HG03039 (cell line): Measurements from ENCODE around the gene PRXL2A.

Source experiments
- ATAC-seq: cut with Tn5 transposase; IDR thresholded peaks from one replicate; pipeline ENCODE4 v1.9.1; 2021; ENCODE audit warnings: mild to moderate bottlenecking, moderate library complexity; ENCODE audit not compliant: unreplicated experiment

The PRXL2A gene

DNA sequence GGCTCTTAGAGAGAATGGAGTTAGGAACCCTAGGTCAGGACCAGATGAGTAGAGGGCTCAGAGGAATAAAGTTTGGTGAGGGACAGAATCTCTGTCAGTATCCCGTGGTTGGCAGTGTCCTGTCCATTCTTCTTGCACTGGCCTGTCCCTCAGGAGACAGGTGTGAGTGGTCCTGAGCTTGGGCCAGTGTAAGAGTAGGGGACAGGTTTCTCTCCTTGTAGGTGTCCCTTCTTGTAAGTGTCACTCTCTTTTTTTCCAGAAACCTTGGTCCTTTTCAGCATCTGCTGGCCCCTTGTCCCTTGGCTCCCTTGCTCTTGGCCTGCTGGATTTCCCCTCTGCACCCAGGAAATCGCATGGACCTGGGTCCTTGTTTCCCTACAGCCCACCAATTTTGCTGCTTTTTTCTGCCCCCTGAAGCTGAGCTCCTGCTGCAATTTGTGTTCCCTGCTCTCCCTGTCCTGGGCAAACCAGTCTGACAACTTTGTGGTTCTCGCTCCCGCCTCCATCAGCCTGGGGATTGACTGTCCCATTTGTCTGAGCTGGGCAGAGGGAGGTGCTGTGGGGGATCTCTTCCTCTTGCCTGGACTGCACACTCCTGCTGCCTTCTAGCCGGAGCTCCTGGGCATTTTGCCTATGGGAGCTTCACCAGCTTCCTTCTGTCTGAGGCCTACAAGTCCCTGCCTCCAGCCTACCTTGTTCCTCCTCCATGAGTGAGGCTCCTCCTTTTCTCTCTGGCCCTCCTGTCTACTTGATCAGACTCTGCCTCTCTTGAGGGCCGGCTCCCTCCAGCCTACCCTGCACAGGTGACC lies 52.3 kb downstream of the PRXL2A start:
- no peak for ATAC-seq

DNA sequence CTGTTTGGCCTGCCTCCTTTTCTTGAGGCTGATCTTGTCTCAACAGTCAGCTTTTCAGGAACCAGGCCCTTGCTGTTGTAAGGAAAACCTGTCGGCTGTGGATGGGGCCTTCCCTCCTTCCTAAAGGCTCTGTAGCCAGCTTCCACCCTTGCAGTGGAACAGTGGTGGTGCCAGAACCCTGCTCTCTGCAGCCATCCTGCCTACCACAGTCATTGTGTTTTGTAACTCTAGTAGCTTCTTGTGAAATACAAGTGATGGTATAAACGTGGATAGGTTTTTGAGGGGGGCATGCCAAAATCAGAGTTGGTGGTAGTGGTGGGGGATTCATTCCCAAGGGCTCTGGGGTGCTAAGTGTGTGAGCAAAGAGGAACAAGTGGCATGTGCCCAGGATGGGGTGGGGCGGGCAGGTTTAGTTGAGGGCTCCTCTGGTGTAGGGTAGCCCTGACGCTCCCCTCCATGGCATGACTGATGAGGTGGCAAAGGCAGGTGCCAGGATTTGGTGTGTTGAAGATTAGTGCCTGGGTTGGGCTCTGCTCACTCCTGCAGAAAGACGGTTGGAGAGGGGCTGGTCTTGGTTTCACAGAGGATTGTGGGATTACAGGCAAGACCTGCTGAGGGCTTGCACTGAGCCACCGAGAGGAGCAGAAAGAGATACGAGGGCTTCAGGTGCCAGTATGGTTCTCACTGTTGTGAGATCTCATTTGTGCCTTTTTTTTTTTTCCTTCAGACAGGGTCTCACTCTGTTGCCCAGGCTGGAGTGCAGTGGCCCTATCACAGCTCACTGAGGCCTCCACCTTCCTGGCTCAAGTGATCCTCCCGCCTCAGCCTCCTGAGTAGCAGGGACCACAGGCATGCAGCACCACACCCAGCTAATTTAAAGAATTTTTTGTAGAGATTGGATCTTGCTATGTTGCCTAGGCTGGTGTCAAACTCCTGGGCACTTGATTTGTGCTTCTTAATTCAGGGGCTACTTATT lies 53.1 kb downstream of the PRXL2A start:
- no peak for ATAC-seq

DNA sequence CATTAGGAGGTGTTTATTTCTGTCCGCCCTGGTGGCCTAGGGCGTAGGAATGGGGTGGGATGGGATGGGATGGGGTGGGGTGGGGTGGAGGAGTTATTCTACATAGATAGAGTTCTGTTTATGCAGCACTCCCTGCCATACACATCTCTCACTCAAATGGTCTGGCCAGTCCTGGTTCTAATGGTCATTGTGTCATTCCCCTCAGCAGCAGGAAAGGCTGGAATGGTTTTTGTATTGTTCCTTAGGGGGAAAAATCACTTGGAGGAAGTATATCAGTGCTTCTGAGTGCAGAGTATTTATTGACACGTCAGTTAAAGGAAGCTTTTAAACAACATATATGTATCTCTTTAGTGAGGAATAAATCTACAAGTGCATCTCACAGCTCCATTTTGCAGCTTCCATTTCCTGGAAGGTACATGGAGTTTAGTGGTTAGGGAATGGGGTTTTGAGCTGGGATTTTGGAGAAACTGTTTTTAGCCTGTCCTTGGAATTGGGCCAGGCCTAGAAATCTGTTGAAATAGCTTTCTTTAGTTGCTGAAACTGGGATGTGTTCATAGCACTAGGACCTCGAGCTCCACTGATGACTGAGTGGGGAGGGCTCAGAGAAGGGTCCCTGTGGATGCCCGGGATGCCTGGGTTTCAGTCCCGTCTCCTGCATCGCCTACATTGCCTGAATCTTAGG lies 54.1 kb downstream of the PRXL2A start:
- ATAC-seq: no peak

DNA sequence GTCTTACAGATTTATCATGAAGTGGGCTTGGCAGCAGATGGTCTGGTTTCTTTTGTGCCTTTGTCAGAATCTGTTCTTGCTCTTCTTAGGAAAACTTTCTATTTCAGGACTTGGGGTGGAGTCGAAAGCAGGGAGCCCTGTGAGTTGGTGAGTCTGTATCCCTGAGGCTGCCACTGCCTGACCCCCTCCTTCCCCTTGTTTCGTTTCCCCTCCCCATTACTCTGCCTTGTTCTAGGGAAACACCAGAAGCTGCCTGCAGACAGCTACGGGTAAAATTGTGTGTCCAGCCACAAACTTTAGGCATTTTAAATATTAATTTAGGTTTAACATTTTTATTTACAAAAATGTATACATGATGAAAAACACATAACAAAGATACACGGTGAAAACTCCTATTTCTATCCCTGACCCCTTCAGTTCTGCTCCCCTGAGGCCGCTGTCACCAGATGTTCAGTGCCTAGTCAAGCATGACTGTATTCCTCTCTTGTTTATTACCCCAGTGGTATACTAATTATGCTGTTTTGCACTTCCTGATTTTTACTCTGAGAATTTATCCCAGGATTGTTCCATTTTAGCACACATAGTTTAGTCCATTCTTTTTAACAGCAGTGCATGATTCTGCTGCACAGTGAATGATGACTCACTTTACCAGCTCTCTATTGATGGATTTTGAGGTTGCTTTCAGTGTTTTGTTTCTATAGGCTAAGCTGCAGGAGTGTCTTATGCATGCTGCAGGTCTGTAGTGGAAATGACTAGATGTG lies 54.8 kb downstream of the PRXL2A start:
- ATAC-seq: no peak

DNA sequence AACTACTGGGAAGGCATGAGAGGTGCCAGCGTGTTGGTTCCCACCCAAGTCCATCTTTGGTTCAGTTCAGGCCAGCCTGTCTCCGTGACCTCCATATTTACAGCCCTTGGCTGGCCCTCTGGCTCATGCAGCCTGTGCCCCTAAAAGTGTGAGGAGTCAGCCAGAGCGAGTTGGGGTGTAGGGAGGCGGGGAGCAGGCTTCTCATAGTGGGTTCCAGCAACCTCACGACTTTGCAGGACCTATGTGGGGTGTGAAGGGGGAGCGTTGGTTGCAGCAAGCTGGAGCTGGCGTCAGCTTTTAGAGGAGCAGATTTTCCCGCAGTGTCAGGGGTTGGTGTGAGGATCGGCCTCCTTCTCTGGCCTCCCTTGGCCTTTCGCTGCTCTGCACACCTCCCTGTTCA lies 55.5 kb downstream of the PRXL2A start:
- ATAC-seq: no peak

DNA sequence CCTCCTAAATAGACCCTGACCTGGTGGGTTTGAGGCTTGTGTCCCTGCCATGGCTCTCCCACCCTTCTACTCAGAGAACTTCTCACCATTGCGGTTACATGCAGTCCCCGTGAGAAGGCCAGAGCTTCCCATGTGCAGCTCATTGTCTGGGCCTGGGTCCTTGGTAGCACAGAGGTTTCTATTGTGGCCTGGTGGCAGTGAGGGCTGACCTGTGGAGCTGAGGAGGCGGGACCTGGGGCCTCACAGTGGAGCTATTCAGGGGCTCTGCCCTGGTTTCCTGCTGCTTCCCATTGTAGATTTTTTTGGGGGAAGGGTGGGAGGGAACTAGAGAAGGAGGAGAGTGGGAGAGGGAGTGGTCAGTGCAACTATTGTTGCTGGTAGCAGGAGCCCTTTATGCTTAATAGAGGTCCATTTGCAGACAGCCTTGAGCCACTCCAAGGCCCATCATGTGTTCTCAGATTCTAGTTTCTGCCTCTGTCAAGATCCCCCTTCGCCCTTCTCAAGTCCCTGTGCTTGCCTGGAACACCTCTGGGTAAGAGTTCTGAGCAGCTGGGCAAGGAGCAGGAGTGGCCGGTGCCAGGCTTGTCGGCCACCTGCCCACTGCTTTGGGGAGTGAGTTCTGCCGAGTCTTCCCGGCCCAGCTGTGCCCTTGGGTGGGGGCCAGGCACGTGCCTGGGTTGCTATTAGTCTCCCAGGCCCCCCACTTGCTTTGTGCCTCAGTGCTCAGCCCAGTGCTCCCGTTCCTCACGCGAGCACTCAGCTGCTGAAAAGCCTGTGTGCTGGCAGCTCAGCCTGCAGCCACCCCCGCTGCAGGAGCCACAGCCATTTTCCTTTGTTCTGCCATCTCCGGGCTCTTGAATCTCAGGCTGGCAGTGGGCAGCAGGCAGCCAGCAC lies 56.5 kb downstream of the PRXL2A start:
- no peak for ATAC-seq

DNA sequence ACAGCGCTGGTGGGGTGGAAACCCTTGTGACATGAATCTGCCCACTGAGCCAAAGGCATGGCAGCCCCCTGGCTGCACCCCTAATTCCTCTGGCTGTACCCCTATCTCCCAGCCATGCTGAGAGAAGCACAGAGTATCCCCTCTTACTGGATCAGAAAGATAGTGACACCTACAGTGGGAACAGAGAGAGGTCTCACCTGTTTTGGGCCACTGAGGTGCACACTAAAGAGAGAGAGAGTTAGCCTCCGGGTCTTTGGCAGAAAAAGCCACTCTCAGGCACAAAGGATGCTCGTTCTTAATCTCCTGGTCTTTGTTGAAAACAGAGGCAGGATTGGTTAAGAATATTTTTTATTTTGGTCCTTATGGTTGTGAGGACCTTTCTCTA lies 57.1 kb downstream of the PRXL2A start:
- no peak for ATAC-seq

DNA sequence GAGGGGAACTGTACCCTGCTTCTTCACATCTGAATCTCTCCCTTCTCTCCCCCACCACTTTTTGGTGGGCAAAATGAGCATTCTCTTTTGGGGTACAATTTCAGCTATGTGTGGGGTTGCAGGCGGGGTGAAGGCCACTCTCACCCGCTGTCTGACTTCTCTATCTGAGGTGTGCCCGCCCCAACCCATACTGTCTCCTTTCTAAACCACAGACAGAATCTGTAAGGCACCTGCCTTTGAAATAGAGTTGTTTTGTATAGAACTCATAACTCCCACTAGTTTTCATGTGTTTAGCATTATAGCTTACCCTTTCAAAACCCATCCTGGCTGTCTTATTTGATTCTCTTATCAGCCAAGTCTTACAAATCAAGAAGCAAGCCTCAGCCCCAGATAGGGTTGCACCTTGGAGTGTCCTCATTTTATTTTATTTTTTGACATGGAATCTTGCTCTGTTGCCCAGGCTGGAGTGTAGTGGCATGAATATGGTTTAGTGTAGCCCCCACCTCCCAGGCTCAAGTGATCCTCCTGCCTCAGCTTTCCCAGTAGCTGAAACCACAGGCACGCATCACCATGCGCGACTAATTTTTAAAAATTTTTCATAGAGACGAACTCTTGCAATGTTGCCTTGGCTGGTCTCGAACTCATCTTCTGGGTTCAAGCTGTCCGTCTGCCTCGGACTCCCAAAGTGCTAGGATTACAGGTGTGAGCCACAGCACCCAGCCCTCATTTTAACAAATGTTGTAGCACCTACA lies 57.7 kb downstream of the PRXL2A start:
- no peak for ATAC-seq

DNA sequence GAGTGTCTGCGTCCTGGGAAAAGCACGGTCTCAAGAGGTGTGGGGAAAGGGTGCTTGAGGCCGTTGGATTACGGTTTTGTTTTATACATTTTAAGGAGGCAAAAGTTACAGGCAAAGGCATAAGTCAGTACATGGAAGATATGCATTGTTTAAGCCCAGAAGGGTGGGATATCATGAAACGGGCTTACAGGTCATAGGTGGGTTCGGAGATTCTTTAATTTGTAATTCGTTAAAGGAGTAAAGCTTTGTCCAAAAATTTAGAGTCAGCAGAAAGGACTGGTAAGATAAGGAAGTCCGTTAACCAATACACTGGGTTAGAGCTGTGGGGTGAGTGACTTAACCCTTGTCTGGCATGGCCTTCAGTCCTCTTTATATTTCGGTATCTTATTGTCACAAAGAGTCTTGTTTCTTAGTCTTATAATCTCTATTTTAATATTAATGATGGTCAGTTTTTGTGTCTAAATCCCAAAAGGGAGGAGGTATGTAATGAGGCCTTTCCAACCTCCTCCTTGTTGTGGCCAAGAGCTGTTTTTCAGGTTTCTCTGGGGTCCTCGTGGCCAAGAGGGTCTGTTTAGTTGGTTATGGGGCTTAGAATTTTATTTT lies 58.5 kb downstream of the PRXL2A start:
- ATAC-seq: no peak

DNA sequence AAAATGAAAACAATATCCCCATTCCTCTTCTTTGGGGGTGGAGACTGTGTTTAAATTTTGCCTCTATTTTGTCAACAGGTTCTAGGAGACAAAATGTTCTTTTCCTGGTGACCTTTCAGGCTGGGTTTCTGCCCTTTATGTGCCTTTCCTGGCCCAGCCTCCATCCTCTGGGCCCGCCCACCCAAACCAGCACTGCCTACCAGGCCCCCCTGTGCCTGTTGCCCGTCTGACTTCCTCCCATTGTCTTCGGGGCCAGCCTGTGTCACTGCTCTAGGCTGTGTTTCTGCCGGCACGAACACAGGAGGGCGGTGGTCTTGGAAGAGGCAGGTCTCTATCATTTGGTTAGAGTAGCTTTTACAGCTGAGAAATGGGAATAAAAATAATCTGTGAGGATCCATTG lies 59.7 kb downstream of the PRXL2A start:
- ATAC-seq: no peak

DNA sequence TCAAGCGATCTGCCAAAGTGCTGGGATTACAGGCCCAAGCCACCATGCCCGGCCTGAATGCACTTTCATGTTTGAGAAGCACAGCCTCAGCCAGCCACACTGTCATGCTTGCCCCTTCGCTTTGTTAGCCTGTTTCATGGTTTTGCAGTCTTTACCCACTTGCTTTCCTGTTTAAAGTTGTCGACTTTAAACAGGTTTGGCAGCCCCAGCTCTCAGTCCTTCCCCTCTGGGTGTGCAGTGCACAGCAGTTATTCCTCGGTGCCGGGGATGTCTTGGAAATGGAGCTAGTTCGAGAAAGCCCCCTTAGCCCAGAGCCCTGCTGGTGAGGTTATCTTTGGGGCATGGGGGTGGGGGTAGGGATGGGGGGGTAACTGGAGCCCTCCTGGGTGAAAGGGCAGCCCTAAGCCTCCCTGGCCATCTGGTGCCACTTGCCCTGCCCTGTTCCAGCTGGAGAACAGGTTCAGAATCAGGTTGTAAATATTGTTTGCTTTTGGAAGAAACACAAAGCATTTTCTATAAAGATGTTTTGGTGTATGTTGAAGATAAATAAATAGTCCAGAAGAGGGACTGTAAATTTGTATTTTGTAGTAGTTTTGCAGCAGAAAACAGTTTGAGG lies 60.6 kb downstream of the PRXL2A start:
- no peak for ATAC-seq

DNA sequence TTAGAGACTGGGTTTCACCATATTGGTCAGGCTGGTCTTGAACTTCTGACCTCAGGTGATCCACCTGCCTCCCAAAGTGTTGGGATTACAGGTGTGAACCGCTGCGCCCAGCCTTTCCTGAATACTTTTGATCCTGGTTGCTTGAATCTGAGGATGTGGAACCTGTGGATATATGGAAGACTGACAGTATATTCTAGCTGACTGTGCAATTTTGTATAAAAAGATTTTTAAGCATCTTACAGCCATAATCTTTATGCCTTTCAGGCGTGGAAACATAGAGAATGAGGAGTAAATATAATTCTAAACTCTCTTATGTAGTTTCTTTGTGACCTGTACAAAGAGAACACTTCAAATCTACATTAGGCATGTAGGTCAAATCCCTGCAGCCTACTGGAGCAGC lies 61.9 kb downstream of the PRXL2A start:
- no peak for ATAC-seq

DNA sequence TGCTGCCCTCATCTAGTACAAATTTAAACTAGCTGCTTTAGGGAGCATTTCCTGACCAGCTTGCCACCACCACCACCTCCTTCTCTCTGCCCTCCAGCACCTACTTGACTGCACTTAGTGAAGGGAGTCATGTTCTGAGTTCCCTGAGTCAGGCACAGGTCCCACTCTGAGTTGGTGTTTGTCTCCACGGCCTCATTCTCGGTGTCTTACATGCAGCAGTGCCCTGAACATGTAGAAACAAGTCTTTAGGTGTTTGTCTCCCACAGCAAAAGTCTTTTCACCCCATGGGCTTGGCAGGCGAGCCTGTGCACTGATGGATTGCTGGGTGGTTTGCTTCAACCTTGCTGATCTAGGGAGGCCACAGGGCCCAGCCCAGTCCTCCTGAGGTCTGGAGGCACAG lies 62.6 kb downstream of the PRXL2A start:
- ATAC-seq: no peak

DNA sequence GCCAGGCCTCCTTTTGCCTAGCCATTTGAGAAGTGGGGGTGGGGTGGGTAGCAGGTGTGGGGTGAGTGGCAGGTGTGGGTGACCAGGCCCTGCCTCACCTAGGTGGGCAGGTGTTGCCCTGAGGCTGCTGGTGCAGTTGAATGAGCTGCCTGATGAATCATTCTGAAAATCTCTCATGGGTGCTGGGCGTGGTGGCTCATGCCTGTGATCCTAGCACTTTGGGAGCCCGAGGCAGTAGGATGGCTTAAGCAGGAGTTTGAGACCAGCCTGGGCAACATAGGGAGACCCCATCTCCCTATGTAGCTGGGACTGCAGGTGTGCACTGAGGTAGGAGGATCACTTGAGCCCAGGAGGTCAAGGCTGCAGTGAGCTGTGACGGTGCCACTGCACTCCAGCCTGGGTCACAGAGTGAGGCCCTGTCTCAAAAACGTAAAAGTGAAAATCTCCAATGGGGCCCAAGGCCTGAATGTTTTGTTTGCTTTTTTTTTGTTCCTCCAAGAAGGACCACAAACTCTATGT lies 63.4 kb downstream of the PRXL2A start:
- ATAC-seq: peak; percentile 42

DNA sequence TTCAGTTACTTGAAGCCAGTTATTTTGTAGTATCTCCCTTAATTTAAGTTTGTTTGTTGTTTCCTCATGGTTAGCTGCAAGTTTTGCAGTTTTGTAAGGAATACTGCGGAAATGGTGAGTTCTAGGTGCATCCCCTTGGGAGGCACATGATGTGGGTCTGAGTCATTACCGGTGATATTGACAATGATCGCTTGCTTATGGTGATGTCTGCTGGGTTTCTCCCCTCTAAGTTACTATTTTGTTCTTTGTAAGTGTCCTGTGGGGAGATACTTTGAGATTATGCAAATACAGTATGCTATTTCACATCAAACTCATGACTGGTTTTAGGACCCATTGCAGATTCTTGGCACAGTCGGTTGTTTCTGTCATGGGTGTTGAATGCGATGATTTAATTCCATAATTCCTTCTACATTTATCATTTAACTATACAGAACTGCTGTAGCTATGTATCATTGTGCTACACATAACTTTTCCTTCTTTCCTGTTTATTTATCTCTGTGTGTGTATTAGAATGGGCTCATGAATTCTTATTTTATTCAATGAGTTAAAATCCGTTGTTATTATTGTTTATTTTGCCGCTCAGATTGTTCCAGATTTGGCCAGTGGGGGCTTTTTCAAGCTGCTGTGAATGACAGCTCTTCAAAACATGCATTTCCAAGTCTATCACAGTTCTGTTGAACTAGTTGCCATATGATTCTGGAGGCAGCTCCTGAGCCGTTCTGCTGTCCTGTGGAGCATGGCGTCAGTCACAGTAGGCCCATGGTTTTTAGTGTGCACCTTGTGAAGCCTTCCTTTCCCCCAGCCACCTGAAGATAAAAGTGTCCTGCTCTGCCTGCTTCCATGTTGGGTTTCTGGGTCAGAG lies 64.1 kb downstream of the PRXL2A start:
- ATAC-seq: peak; percentile 90

DNA sequence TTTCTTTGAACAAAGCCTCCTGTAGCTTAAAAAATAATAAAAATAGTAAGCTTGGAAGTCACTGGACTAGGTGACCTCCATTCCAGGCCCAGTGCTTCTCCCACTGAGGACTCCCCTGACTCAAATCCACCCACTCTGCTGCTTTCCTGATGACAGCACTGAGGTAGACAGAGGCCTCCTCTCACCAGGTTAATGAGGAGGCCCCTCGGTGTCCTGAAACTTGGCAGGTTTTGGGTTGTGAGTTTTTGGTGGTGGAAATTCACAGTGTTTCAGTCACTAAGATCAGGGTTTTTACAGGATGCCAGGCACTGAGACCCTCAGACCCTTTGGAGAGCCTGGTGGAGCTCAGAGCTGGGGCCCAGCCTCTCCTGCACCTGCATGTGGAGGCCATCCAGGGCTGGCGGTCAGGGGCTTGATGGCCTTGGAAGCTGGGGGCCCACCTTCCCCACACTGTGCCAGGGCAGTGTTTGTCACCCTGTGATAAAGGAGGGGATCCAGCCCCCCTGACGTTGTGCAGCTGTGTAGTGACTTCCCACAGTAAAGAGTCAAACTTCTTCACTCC lies 64.8 kb downstream of the PRXL2A start:
- no peak for ATAC-seq
